SKM-1 (cell line): ENCODE measurements around the gene HIVEP2.

Source experiments
- DNase-seq: peaks from one replicate; lab custom pipeline; 2025; ENCODE audit not compliant: unreplicated experiment; lab: John Stamatoyannopoulos, UW

The HIVEP2 gene

GRCh38 chr6:142714951-142715785, 229.8 kb downstream of the HIVEP2 start:
- DNase-seq, result no peak

GRCh38 chr6:142713959-142714358, 231.0 kb downstream of the HIVEP2 start:
- DNase-seq, result no peak

DNA sequence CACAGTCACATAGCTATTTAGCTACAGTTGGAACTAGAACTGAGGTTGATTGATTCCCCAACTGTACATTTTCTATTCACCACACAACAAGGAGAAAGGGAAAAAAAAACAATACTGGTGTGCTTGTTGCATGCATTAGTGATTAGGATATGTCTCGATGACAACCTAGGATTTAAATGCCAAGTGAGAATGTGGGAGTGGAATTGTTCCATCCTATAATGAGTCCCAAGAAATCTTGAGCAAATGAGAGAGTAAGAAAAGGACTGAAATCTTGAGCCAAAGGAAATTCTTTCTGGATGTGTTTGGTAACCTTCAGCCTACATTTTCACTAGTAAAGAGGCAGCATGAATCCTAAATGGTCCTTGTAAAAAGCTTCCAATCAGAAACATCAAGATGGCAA, 232.7 kb downstream of the HIVEP2 start:
- no peak for DNase-seq

- no peak for DNase-seq
Measured at GRCh38 chr6:142708651-142709050, 236.3 kb downstream of the HIVEP2 start.

DNA sequence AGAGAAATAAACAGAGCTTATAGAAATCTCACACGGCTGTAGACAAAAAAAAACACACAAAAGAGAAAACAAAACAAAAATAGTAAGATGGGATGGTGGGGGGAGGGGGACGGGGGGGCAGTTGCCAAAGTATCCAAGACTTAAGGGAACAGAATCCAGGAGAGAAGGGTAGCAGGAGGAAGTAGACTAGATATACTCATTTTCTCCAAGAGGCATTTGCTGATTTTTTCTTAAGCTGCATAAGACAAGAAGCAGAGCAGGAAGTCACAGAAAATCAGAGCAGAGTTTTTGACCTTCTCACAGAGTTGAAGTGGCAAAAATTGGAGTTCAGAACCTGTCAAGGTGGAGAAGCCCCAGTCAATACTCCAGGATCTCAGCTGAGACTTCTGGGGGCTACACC, 237.7 kb downstream of the HIVEP2 start:
- DNase-seq, result no peak

- DNase-seq, result no peak
Measured at GRCh38 chr6:142706210-142706609, 238.8 kb downstream of the HIVEP2 start.

DNA sequence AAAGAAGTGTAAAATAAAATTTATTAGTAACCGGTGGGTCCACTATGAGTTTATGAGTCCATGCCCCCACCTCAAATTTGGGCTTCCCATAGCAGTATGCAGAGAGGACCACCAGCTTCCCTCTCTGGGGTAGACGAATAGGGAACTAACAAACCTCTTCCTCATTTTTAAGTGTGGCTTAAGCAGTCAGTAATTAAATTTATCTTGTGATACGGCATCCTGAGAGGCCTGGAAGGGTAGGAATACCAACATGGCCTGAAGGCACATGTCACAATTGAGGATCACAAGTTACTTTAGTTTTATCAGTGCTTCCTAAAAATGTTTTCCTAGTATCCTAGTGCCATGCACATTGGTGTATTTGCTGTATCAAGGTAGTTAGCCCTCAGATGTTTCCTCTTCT, 239.9 kb downstream of the HIVEP2 start:
- no peak for DNase-seq

DNA sequence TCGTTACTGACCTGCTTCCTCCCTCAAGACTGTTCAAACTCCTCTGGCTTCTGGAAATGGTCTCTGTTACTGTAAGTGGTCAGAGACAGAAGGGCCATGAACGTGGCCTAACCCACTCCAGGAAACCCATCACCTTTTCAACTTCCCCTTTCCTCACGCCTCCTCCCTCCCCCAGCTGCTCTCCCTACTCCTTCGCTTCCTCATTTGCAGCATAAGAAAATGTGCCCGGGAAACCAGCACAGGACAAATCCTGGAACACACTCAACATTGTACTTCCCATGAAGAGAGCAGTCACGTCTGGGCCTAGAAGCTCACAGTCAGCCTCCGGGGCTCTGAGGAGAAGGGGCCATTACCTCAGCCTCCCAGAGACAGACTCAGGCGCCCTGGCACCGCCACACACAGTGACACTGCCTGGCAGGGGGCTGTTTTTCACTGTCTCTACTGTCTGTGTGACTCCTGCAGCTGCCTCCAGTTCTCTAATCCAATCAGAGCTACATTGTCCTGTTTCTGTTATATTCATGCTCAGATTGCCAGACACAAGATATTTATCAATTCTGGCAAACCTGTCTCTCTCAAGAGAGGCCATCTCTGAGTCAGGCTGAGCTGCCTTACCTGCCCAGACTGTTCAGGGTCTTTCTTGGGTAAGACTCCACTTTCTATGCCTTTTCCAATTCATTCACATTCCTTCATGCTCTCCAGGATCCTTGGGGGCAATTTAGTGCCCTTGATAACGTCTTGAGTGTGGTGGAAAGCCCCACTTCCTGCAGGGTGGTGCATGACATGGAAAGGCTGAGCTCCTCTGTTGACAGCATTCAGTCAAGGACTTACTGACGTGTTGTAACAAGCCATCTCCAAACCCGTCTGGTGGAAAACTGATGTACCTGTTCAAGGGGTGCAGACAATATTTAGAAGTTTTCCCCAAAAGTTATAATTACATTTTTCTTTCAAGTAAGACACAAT, 242.2 kb downstream of the HIVEP2 start:
- DNase-seq, result peak; percentile 97
